Measurements from ENCODE around the gene PTGDR. TPM values are rescaled to one million over a fixed set of nuclear protein-coding genes. Genes with fewer than 3 reads are reported as not detected.

Gene PTGDR
- total and polyA plus RNA-seq, 2 of the 8 experiments (the other 6 are each of a cell fraction or from before 2014, with no cell fraction given): 0.22 to 0.83 TPM

GRCh38 chr14:52307376-52307775, 39.9 kb downstream of the PTGDR start:
- Histone ChIP-seq H2BK5ac (ENCODE audit: low read depth, low read length) (no peak overlapping the region), H3K18ac (ENCODE audit: extremely low read depth, low read length) (no peak overlapping the region), H3K9ac (replicated peaks in 1 of 4; ENCODE audit: extremely low read depth in 1 of 4, low read depth in 3 of 4, low read length in 3 of 4) (no peak overlapping the region), H3K4ac (replicated peaks; ENCODE audit: insufficient read length, low read depth, low read length) (no peak overlapping the region), H4K20me1 (replicated peaks in 1 of 2; ENCODE audit: control insufficient read depth in 1 of 2, insufficient read depth in 2 of 2, low read length in 2 of 2) (no peaks in the 10 kb centered on the region), H3K14ac (ENCODE audit: insufficient read length) (no peak overlapping the region), H2BK15ac (ENCODE audit: low read length) (no peak overlapping the region), H4K8ac (ENCODE audit: extremely low read depth, insufficient read depth, low read length) (no peak overlapping the region), H3K79me2 (ENCODE audit: control insufficient read depth in 1 of 2, insufficient read depth in 2 of 2, low read length in 2 of 2) (no peaks in the 10 kb centered on the region), H3K27me3 (replicated peaks in 1 of 4; ENCODE audit: control insufficient read depth in 3 of 4, extremely low read depth in 1 of 4, insufficient read depth in 3 of 4, low read length in 3 of 4) (no peaks in the 10 kb centered on the region; a peak in 2 of 7 replicates), H3K56ac (replicated peaks; ENCODE audit: insufficient read length, low read depth, low read length) (no peak overlapping the region), H2BK20ac (ENCODE audit: low read length) (no peak overlapping the region), H3K4me2 (ENCODE audit: insufficient read depth in 1 of 2, low read depth in 2 of 2, low read length in 2 of 2) (no peak overlapping the region), H3K23me2 (ENCODE audit: low read depth, low read length) (0 out of 2 replicates have a peak, but pooled peaks cover 2% of the 10 kb centered on the region), H3K4me3 (ENCODE audit: extremely low read depth in 1 of 4, insufficient read depth in 2 of 4, low read depth in 3 of 4, low read length in 4 of 4) (no peak overlapping the region), H3K36me3 (ENCODE audit: control insufficient read depth in 2 of 4, insufficient read depth in 4 of 4, low read length in 3 of 4) (no peaks in the 10 kb centered on the region), H2AK5ac (ENCODE audit: low read depth, low read length) (no peak overlapping the region), H3K79me1 (ENCODE audit: low read depth, low read length) (no peaks in the 10 kb centered on the region), H3K9me3 (ENCODE audit: insufficient read depth in 2 of 2, low read depth in 1 of 2, low read length in 1 of 2) (no peaks in the 10 kb centered on the region), H2BK12ac (ENCODE audit: low read depth, low read length) (no peak overlapping the region), H3K23ac (ENCODE audit: insufficient read length) (no peak overlapping the region), H2BK120ac (replicated peaks; ENCODE audit: low read depth, low read length) (no peak overlapping the region), H3K4me1 (replicated peaks in 1 of 4; ENCODE audit: control insufficient read depth in 3 of 4, insufficient read depth in 4 of 4, low read length in 3 of 4) (no peaks in the 10 kb centered on the region; a peak in 2 of 7 replicates), H4K91ac (replicated peaks; ENCODE audit: insufficient read length, low read length) (no peak overlapping the region), H4K5ac (ENCODE audit: insufficient read length, low read depth, low read length) (no peak overlapping the region), H3K27ac (ENCODE audit: low read depth, low read length) (no peak overlapping the region), H2AFZ (ENCODE audit: low read length) (no peak overlapping the region)
- ChIA-PET CTCF (ENCODE audit: partially characterized antibody) (no interaction called here), POLR2A (ENCODE audit: partially characterized antibody) (no interaction called here)
- FAIRE-seq: no peak
- no peak for TF ChIP-seq SP2 (IDR thresholded peaks at IDR 0.05; ENCODE audit: low read length)
- TF ChIP-seq TAF1 (IDR thresholded peaks at IDR 0.05; ENCODE audit: low read depth, low read length): no peak
- TF ChIP-seq USF2 (IDR thresholded peaks at IDR 0.05; ENCODE audit: low read length): no peak
- DNase-seq (ENCODE audit: low read depth in 1 of 2, low spot score in 2 of 2): no peak
- 93% methylated on average over 4 of the region's 4 CpGs; no CpG with 5 or more reads in 1 of the 2 experiments for WGBS, 2 experiments (ENCODE audit: extremely low coverage in 1 of 2, insufficient coverage in 1 of 2, insufficient read length in 1 of 2, insufficient replicate concordance in 2 of 2, low coverage in 1 of 2, low lambda C conversion rate in 2 of 2, missing lambda C conversion rate in 1 of 2)

Data from H1 (cell line).